Measurements from ENCODE around the gene BCL11B.
A peak's percentile ranks its signal among the peaks of the same experiment; 100 is the strongest.

BCL11B gene

GRCh38 chr14:99272899-99273765 is 1.1 kb upstream of the BCL11B start:
- no peak overlapping the region for H3K27ac ChIP-seq (ENCODE audit: low read length, poor library complexity, severe bottlenecking)
- no peak overlapping the region for H3K14ac ChIP-seq (ENCODE audit: low read length in 2 of 2)
- no peak overlapping the region for H2AK5ac ChIP-seq (ENCODE audit: low read length, severe bottlenecking)
- peak overlapping the region; percentile 18 for H2AFZ ChIP-seq (ENCODE audit: low read depth, low read length)
- no peak overlapping the region for H3K23ac ChIP-seq (ENCODE audit: low read length in 2 of 2)
- H2BK120ac ChIP-seq (ENCODE audit: low read depth, low read length): no peak overlapping the region
- no peak overlapping the region for H2BK15ac ChIP-seq (ENCODE audit: low read depth, poor library complexity, severe bottlenecking)
- H4K8ac ChIP-seq (ENCODE audit: low read length): no peak overlapping the region
- H4K91ac ChIP-seq (ENCODE audit: low read length): no peak overlapping the region
- no peak for DNase-seq
- peaks cover 70 to 73% of the 10 kb centered on the region in 2 experiments for H3K27me3 ChIP-seq (ENCODE audit: control insufficient read depth in 1 of 2, insufficient read depth in 1 of 2, low read length in 2 of 2)
- peaks cover 39% of the 10 kb centered on the region for H3K4me1 ChIP-seq (ENCODE audit: control insufficient read depth, insufficient read depth, low read depth, low read length)
- no peaks in the 10 kb centered on the region for H3K9me3 ChIP-seq (ENCODE audit: control insufficient read depth, low read length)
- H3K36me3 ChIP-seq (ENCODE audit: control insufficient read depth in 1 of 2, insufficient read depth in 2 of 2, low read depth in 1 of 2, low read length in 2 of 2): no peaks in the 10 kb centered on the region
- H2BK5ac ChIP-seq (ENCODE audit: low read depth, low read length, poor library complexity, severe bottlenecking): no peak overlapping the region
- no peak overlapping the region for H2BK12ac ChIP-seq (ENCODE audit: low read length in 2 of 2)
- peak overlapping the region; percentile 62 for H3K9ac ChIP-seq (ENCODE audit: low read length)
- 2% methylated on average over 50 of the region's 53 CpGs for whole genome bisulfite sequencing
- no peak overlapping the region for H3K4ac ChIP-seq (ENCODE audit: low read depth in 1 of 2, low read length in 2 of 2)
- peak overlapping the region; percentile 17 to 33 for H3K4me3 ChIP-seq (ENCODE audit: insufficient read depth in 1 of 2, low read depth in 1 of 2, low read length in 2 of 2)
- H3K18ac ChIP-seq (ENCODE audit: low read depth in 1 of 2, low read length in 2 of 2): no peak overlapping the region
- H3K79me1 ChIP-seq (replicated peaks; ENCODE audit: low read length, poor library complexity, severe bottlenecking): no peaks in the 10 kb centered on the region
- H3K4me2 ChIP-seq (ENCODE audit: low read length, poor library complexity, severe bottlenecking): peak overlapping the region; percentile 60

- no peak for DNase-seq
- 6% methylated on average over 10 of the region's 10 CpGs for WGBS
- Histone ChIP-seq H2BK5ac (ENCODE audit: low read depth, low read length, poor library complexity, severe bottlenecking) (no peak overlapping the region), H2BK15ac (ENCODE audit: low read depth, poor library complexity, severe bottlenecking) (no peak overlapping the region), H2AK5ac (ENCODE audit: low read length, severe bottlenecking) (no peak overlapping the region), H3K18ac (ENCODE audit: low read depth in 1 of 2, low read length in 2 of 2) (no peak overlapping the region), H3K27me3 (ENCODE audit: control insufficient read depth in 1 of 2, insufficient read depth in 1 of 2, low read length in 2 of 2) (peaks cover 72 to 73% of the 10 kb centered on the region in 2 experiments), H3K4me2 (ENCODE audit: low read length, poor library complexity, severe bottlenecking) (peak overlapping the region; percentile 98), H3K79me1 (replicated peaks; ENCODE audit: low read length, poor library complexity, severe bottlenecking) (no peaks in the 10 kb centered on the region), H3K36me3 (ENCODE audit: control insufficient read depth in 1 of 2, insufficient read depth in 2 of 2, low read depth in 1 of 2, low read length in 2 of 2) (no peaks in the 10 kb centered on the region), H2BK120ac (ENCODE audit: low read depth, low read length) (no peak overlapping the region), H3K4ac (ENCODE audit: low read depth in 1 of 2, low read length in 2 of 2) (no peak overlapping the region), H3K27ac (ENCODE audit: low read length, poor library complexity, severe bottlenecking) (no peak overlapping the region), H3K9me3 (ENCODE audit: control insufficient read depth, low read length) (no peaks in the 10 kb centered on the region), H3K14ac (ENCODE audit: low read length in 2 of 2) (no peak overlapping the region), H4K91ac (ENCODE audit: low read length) (no peak overlapping the region), H2AFZ (ENCODE audit: low read depth, low read length) (no peak overlapping the region), H3K23ac (ENCODE audit: low read length in 2 of 2) (no peak overlapping the region), H4K8ac (ENCODE audit: low read length) (no peak overlapping the region), H3K4me1 (ENCODE audit: control insufficient read depth, insufficient read depth, low read depth, low read length) (peaks cover 39% of the 10 kb centered on the region), H3K4me3 (ENCODE audit: insufficient read depth in 1 of 2, low read depth in 1 of 2, low read length in 2 of 2) (peak overlapping the region in 1 of 2 experiments; percentile 70), H2BK12ac (ENCODE audit: low read length in 2 of 2) (no peak overlapping the region), H3K9ac (ENCODE audit: low read length) (peak overlapping the region; percentile 62)
Measured at GRCh38 chr14:99272632-99272898, 568 bp upstream of the BCL11B start.

GRCh38 chr14:99271221-99271941 is 616 bp downstream of the BCL11B start:
- H3K27ac ChIP-seq (ENCODE audit: low read length, poor library complexity, severe bottlenecking): no peak overlapping the region
- no peaks in the 10 kb centered on the region for H3K79me1 ChIP-seq (replicated peaks; ENCODE audit: low read length, poor library complexity, severe bottlenecking)
- H3K4me2 ChIP-seq (ENCODE audit: low read length, poor library complexity, severe bottlenecking): peak overlapping the region; percentile 100
- H2BK120ac ChIP-seq (ENCODE audit: low read depth, low read length): peak overlapping the region; percentile 19
- peaks cover 69 to 70% of the 10 kb centered on the region in 2 experiments for H3K27me3 ChIP-seq (ENCODE audit: control insufficient read depth in 1 of 2, insufficient read depth in 1 of 2, low read length in 2 of 2)
- peak overlapping the region; percentile 67 for H2BK15ac ChIP-seq (ENCODE audit: low read depth, poor library complexity, severe bottlenecking)
- peak overlapping the region; percentile 62 for H3K9ac ChIP-seq (ENCODE audit: low read length)
- H3K14ac ChIP-seq (ENCODE audit: low read length in 2 of 2): no peak overlapping the region
- H3K4me3 ChIP-seq (ENCODE audit: insufficient read depth in 1 of 2, low read depth in 1 of 2, low read length in 2 of 2): peak overlapping the region; percentile 55 to 70
- no peak overlapping the region for H3K4ac ChIP-seq (ENCODE audit: low read depth in 1 of 2, low read length in 2 of 2)
- H4K91ac ChIP-seq (ENCODE audit: low read length): no peak overlapping the region
- H4K8ac ChIP-seq (ENCODE audit: low read length): no peak overlapping the region
- no peak overlapping the region for H3K18ac ChIP-seq (ENCODE audit: low read depth in 1 of 2, low read length in 2 of 2)
- H3K23ac ChIP-seq (ENCODE audit: low read length in 2 of 2): no peak overlapping the region
- H2AK5ac ChIP-seq (ENCODE audit: low read length, severe bottlenecking): no peak overlapping the region
- WGBS: under 1% methylated on average over 10 of the region's 32 CpGs
- H2BK12ac ChIP-seq (ENCODE audit: low read length in 2 of 2): no peak overlapping the region
- no peak overlapping the region for H2BK5ac ChIP-seq (ENCODE audit: low read depth, low read length, poor library complexity, severe bottlenecking)
- H2AFZ ChIP-seq (ENCODE audit: low read depth, low read length): no peak overlapping the region
- no peak for DNase-seq
- no peaks in the 10 kb centered on the region for H3K9me3 ChIP-seq (ENCODE audit: control insufficient read depth, low read length)
- no peaks in the 10 kb centered on the region for H3K36me3 ChIP-seq (ENCODE audit: control insufficient read depth in 1 of 2, insufficient read depth in 2 of 2, low read depth in 1 of 2, low read length in 2 of 2)
- H3K4me1 ChIP-seq (ENCODE audit: control insufficient read depth, insufficient read depth, low read depth, low read length): peaks cover 39% of the 10 kb centered on the region

- H3K23ac ChIP-seq (ENCODE audit: low read length in 2 of 2): peak overlapping the region in 1 of 2 experiments; percentile 50
- no peak overlapping the region for H2AK5ac ChIP-seq (ENCODE audit: low read length, severe bottlenecking)
- H2BK12ac ChIP-seq (ENCODE audit: low read length in 2 of 2): no peak overlapping the region
- peaks cover 69 to 74% of the 10 kb centered on the region in 2 experiments for H3K27me3 ChIP-seq (ENCODE audit: control insufficient read depth in 1 of 2, insufficient read depth in 1 of 2, low read length in 2 of 2)
- no peaks in the 10 kb centered on the region for H3K79me1 ChIP-seq (replicated peaks; ENCODE audit: low read length, poor library complexity, severe bottlenecking)
- peaks cover 39% of the 10 kb centered on the region for H3K4me1 ChIP-seq (ENCODE audit: control insufficient read depth, insufficient read depth, low read depth, low read length)
- DNase-seq: no peak
- no peak overlapping the region for H2BK15ac ChIP-seq (ENCODE audit: low read depth, poor library complexity, severe bottlenecking)
- no peak overlapping the region for H3K27ac ChIP-seq (ENCODE audit: low read length, poor library complexity, severe bottlenecking)
- no peaks in the 10 kb centered on the region for H3K36me3 ChIP-seq (ENCODE audit: control insufficient read depth in 1 of 2, insufficient read depth in 2 of 2, low read depth in 1 of 2, low read length in 2 of 2)
- no peak overlapping the region for H4K8ac ChIP-seq (ENCODE audit: low read length)
- H3K4me2 ChIP-seq (ENCODE audit: low read length, poor library complexity, severe bottlenecking): peak overlapping the region; percentile 100
- H3K9ac ChIP-seq (ENCODE audit: low read length): no peak overlapping the region
- H4K91ac ChIP-seq (ENCODE audit: low read length): no peak overlapping the region
- 1% methylated on average over 54 of the region's 80 CpGs for WGBS
- H3K9me3 ChIP-seq (ENCODE audit: control insufficient read depth, low read length): no peaks in the 10 kb centered on the region
- no peak overlapping the region for H2AFZ ChIP-seq (ENCODE audit: low read depth, low read length)
- no peak overlapping the region for H3K4ac ChIP-seq (ENCODE audit: low read depth in 1 of 2, low read length in 2 of 2)
- no peak overlapping the region for H3K14ac ChIP-seq (ENCODE audit: low read length in 2 of 2)
- H2BK5ac ChIP-seq (ENCODE audit: low read depth, low read length, poor library complexity, severe bottlenecking): no peak overlapping the region
- no peak overlapping the region for H2BK120ac ChIP-seq (ENCODE audit: low read depth, low read length)
- H3K18ac ChIP-seq (ENCODE audit: low read depth in 1 of 2, low read length in 2 of 2): no peak overlapping the region
- H3K4me3 ChIP-seq (ENCODE audit: insufficient read depth in 1 of 2, low read depth in 1 of 2, low read length in 2 of 2): peak overlapping the region; percentile 47 to 55
Measured at GRCh38 chr14:99270458-99271220, 1.4 kb downstream of the BCL11B start.

Data from mesenchymal stem cell (in vitro differentiated cells and primary cell).